DMS53 treated with DMSO at 0.1 percent for 48 hours (cell line): ENCODE measurements around the gene RAB40C.

Experiments
- DNase-seq: peaks from one replicate; lab custom pipeline; 2025; ENCODE audit not compliant: unreplicated experiment; lab: John Stamatoyannopoulos, UW

The RAB40C gene

GRCh38 chr16:678209-678857 is 88.5 kb downstream of the RAB40C start:
- DNase-seq = no peak
